GM18519 (cell line): Measurements from ENCODE around the gene TFIP11.

Source experiments
- ATAC-seq: cut with Tn5 transposase; IDR thresholded peaks from one replicate; pipeline ENCODE4 v1.9.1; 2021; ENCODE audit warnings: mild to moderate bottlenecking, moderate library complexity; ENCODE audit not compliant: unreplicated experiment, low FRiP score

Gene TFIP11

DNA sequence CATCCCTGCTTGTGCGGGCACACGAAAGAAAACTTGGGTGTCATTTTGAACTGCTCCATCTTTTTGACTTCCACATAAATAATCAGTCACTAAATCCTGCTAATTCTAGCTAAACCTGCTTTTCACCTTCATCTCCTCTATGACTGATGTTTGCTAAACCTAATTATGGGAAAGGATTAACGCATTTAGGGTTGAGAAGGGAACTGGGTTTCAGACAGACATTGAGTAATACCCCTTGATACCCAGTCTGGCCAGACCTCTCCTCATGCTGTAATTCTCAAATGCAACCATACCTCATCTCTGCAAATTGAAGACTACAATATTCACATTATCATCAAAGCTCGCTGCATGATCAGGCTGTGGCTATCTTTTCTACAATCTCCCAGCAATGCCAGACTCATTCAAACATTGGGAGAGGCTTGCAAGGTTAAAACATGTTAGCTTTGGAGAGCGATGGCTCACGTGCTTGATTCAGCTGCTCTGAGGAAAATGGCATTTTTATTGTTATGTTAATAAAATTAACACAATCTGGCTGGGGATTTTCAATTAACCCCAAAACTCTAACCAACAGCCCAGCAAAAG lies 31.1 kb downstream of the TFIP11 start:
- no peak for ATAC-seq

DNA sequence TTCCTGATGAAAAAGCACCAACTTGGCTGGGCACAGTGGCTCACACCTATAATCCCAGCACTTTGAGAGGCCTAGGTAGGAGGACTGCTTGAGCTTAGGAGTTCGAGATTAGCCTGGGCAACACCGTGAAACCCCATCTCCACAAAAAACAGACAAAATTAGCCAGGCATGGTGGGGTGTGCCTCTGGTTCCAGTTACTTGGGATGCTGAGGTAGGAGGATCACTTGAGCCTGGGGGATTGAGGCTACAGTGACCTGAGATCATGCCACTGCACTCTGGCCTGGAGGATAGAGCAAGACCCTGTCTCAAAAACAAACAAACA lies 31.7 kb downstream of the TFIP11 start:
- no peak for ATAC-seq

DNA sequence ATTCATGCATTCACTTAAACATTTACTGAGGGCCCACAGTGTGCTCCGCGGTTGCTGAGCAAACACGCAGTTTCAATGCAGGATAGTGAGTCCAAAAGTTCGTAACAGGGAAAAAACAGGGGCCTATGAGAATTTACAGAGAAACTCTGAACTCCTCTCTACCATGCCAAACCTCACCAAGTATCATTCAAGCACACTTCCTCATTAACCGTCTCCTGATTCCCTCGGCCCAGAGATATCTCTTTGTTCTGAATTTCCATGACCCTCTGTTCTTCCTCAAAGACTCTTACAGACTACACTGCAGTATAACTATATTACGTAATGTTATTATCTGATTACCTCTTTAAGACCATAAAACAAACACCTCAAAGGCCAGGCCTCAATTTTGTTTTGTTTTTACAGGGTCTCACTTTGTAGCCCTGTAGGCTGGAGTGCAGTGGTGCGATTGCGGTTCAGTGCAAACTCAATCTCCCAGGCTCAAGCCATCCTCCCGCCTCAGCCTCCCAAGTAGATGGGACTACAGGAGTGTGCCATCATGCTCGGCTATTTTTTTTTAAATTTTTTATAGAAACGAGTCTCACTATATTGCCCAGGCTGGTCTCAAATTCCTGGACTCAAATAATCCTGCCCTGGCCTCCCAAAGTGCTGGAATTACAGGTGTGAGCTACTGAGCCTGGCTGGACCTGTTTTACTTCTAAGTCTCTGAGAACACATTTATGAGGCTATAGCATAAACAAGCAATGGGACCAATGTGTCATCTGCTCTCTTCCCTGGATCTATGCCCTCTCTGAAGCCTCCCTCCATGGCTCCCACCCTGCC lies 32.3 kb downstream of the TFIP11 start:
- ATAC-seq, result no peak

DNA sequence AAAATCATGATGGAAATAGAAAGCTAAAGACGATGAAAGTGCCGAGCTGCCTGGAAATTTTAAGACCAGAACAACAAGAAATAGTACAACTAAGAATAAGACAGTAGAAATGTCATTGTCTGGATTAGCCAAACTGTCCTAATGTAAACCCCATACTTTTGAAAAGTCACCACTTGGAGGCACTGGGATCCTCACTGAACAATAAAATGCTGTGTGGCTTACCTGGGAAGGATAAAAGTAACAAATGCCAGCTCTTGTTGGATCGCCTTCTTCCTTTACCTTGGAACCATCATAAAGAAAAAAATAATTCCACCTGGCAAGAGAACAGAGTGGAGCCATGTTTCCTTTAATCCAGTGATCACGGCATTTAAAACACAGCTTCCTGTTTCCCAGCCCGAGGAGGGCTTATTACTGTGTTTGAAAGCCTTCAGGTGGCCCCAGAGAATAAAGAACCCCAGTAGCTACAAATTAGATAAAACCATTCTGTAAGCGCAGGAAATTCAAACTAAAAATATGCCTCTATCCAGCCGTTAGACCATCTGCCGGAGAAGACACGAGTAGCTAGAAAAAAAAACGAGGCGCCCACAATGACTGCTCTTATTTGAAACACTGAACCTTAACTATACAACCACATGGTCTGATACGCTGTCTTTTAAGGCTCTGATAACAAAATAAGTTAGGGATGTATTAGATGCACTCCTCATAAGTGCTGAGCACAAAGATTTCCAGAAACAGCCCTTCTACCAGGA lies 33.1 kb downstream of the TFIP11 start:
- no peak for ATAC-seq

DNA sequence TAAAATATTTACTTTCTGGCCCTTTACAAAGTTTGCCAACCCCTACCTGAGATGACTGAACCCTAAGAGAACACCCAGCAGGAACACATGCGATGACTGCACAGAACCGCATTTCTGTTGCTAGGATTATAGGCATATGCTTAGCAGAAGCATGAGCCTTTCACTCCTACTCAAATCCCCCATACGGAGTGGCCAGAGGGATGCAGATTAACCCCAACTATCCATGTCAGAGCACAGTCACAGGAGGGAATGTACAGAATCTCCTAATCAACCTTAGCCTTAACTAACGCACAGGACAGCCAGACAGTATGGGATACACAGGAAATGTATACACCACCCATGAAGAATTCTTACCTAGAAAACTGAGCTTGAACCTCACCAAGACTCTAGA lies 34.9 kb downstream of the TFIP11 start:
- ATAC-seq, result no peak

DNA sequence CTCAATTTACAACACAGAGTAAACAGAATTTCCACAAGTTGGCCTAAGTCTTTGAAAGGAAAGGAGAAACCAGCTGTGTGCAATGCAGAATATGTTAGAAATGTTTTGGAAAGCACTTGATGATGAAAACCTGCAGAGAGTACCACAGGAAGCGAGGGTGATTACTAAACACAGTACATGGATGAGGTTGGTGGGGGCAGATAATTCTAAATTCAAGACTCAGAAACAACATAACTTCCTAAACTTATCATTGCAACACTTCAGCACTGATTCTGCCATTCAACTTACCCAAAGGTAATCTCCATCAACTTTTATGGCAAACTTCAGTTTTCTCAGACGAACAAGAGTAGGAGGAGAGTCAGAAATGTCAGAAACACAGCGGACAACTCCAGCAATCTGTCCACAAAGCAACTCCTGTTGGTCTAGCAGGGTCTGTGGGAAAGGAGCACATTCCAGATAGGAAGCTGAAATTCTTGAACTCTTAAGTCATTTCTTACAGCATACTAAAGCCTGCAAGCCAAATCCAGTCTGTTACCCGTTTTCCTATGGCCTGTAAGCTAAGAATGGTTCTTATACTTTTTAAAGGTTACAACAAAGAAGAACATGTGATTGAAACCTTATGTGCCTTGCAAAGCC lies 35.5 kb downstream of the TFIP11 start:
- ATAC-seq, result no peak

DNA sequence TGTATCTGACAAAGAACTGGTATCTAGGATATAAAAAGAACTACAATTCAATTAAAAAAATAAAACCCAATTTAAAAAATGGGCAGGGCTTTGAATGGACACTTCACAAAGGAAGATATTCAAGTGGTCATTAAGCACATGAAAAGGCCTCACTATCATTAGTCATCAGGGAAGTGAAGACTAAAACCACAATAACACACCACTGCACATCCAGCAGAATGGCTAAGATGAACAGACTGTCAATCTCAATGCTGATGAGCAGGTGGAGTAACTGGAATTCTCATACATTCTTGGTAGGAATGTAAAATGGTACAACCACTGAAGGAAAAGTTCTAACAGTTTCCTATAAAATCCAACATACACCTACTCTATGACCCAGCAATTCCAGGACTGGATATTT lies 37.6 kb downstream of the TFIP11 start:
- no peak for ATAC-seq

DNA sequence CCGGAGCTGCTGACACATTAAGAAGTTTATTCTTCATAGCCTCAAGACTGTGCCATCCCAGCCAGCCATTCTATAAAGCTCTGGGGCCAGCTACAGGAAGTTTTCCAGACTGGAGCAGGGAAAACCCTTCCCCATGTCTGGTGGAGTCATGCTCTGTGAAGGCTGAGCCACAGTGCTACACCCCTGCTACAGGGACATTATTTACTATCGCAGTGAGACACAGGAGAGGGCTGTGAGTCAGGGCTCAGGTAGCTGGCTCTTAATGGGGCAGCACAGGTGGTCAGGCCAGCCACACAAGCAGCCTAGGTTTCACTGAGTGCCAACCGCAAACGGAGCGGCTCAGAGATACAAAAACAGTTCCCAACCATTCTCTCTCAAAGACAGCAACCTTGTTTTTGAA lies 40.8 kb downstream of the TFIP11 start:
- ATAC-seq, result no peak

DNA sequence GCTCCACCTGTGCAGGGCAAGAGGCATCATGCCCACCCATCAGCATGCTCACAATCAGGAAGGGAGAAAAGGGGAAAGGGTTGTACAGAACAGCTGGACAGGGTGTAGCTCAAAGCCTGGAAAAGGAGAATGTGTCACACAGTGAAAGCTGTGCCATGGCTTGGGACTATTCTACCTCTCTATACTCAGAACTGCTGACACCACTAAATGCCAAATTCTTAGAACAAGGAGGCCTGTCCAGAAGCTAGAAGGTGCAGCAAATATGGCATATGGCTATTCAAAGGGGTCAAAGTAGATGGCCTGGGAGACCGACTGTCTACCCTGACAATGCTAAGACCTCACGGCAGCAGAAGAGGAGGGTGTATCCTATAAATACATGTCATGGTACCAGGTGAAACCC lies 41.5 kb downstream of the TFIP11 start:
- ATAC-seq, result no peak

DNA sequence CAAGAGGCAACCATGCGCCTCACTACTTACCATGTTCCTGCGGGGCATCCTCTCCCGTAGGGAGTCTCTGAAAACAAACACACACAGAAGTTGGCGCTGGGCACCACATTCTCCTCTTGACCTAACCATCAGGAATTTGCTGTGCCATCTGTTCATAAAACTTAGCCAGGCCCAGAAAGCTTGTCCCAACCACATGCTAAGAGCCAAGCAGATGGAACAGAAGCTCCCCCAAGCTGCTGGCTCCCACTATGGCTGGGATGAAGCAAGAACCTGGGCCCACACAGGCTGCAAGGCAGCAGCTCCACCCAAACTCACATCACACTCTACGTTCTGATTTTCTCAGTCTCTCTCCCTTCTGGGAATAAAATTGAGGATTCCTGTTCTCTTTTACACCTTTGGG lies 46.1 kb downstream of the TFIP11 start:
- ATAC-seq, result no peak

DNA sequence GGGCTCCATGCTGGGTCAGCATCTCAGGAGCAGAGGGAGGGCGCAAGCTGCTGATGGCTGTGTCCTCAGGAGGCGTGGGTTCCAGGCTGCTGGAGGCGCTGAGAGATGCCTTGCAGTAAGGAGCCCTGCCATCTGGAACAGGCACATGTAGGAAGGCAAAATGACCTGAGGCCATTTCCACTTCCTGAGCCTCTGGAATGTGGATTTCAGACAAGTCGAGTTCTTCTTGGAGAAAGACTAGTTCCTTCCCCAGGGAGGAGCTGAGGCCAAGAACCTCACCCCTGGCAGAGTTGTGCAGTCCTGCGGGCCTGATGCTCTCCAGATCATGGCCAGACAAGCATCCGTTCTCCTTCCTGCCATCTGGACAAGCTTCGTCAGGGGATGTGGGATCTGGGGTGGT lies 48.0 kb downstream of the TFIP11 start:
- no peak for ATAC-seq

DNA sequence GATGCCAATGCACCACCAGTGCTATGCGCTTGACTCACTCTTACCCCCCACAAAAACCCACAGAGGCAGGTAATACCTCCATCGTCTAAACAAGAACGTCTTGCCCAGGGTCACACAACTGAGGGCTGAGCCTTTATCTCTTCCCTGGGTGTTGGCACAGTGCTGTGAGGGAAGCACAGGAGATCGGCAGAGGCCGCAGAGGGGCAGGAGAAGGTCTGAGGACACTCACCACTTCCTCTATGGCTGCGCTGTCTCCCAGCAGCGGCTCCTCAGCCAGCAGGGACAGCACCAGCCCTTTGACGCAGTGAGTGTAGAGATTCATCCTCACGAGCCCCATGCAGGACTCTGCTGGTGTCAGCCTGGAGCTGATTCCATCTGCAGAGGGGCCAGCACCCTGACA lies 48.6 kb downstream of the TFIP11 start:
- no peak for ATAC-seq

DNA sequence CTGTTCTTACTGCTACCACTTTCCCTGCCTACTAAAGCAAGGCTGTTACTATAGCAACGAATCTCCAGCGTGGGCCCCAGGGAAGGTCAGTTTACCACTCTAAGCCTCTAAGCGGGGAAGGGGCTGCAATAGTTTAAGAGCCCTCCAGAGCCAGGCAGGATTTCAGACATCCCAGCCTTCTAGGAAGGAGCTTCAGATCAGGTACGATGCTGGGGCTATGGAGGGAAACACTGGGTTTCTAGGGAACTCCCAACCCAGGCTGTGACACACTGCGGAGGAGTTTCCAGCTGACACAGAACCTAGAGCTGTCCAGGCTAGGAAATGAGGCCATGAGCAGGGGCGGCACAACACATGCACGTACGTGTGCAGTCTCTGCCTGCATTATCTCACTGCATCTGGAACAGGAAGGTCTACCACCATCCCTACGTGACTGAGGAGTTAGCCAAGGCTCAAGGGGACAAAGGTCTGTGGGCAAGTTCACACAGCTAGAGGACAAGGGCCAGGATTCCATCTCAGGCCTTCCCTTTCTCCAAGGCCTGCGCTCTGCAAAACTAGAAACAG lies 49.1 kb downstream of the TFIP11 start:
- ATAC-seq, result no peak

DNA sequence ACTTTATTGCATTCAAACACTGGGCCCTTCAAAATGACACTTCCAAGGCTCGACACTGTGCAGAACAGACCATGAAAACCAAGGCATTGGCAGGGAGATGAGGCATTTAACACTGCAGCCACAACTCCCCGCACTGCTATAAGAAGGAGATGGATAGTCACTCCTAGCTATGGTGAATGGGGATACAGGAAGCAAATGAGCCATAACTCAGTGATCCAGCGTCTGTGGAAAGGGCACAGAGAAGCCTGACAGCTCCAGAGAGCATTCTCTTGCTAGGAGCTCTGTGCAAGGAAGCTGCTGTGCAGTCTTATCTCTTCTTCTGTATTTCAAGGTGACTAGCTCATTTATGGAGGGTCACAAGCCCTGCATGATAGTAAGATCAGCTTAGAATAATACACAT lies 49.6 kb downstream of the TFIP11 start:
- no peak for ATAC-seq

DNA sequence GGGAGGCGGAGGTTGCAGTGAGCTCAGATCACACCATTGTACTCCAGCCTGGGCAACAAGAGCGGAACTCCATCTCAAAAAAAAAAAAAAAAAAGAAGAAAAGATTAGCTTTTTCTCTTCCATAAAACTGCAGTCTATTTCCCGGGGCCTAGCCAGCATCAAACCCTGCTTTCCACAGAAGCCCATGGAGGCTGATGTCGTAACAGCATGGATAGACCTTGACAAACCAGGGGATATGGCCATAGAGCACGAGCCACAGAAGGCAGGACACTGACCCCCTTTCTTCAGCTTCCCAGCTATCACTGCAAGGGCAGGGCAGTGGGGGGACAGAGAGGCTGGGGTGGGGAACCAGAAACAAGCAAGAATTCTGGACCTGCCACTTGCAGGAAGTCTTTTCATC lies 50.2 kb downstream of the TFIP11 start:
- no peak for ATAC-seq

DNA sequence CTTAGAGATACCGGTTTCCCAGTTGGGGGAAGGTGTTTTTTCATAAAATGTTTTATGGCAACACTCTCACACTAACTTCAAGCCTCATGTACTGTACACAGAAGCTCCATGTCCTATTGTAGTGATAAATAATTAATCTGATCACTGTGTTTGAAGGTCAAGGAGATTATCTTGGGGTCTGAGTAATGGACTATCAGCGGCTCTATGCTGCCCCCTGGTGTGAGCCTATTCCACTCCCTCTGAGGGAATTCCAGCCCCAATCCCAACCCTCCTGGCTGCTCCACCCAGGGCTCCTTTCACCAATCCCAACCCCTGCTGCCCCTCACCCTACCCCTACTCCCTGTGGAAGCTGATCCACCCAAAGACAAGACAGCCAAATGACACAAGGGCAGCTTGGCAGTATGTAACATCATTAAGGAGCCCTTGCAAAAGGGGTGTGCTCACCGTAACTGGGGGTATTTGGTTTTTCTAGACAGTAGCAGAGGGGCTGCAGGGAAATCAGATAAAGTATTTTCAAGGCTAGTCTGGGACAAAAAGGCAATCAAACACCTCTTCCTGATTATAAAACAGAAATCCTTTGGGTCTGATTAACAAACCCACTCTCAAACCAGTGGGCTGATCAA lies 51.0 kb downstream of the TFIP11 start:
- no peak for ATAC-seq

DNA sequence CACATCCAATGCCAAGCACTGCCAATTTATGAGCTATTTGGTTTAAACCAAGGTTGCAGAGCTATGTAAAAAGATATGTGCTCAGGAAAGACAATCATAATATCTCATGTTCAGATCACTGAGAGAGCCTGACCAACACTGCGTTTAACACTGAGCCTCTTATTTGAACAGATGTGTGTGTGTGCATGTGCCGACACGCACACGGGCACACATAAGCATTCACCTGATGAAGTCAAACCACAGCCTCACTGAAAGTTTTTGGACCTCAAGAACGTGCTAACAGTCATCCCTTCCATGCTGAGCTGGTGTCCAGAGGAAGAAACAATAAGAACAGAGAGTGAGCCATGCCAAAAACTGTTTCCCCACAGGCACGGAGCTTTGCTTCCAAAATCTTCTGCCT lies 52.1 kb downstream of the TFIP11 start:
- no peak for ATAC-seq

DNA sequence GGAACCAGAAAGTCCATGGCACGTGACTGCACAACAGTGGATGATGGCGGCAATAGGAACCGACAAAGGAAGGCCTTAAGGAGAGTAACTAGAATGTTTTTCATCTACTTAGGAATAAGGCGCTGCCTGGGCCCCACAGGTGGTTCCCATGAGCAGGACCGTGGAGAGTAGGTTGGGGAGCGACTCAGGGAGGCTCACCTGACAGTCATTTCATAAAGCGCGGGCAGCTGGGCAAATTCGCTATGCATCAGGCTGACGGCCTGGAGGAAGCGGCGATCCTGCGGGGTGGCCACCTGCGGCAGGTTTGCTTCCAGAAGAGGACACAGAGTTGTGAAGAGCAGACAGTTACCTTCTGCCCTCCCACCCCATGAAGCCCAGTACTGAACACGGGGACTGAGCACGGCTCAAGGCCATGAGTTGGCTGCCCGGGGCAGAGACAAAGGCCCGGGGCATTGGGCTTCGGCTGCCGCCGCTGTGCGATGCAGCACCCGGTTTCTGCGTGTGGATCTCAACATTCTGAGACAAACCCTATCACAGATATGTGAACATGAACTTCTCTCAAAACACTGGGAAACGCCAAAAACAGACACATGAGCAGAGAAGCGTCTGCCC lies 54.5 kb downstream of the TFIP11 start:
- ATAC-seq, result no peak

DNA sequence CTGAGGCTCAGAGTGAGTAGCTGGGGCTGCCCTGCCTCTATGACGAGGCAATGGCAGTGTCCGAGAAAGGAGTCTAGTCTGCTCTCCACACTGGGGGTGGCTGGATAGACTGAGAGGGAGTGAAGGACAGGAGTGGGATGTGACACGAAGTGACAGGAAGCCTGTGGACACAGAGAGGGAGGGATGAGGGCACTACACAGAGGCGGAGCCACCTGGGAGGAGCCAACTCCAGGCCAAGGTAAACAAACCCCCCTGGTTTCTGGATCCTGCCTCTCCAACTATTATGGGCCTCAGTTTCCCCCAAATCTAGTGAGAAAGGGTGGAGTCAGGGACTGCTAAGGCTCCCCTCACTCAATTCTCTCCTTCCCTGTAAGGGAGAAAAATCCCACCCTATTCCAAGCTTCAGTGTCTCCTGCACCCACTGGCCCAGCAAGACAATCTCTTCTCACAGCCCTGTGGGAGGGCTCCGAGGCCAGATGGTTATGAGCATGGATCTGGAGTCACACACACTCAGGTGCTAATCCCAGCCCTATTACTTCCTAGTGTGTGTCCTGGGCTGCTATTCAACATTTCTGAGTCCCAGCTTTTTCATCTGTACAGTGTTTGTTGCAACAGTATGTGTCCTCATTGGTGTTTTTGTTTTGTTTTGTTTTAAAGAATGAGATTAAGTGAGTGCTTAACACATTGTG lies 58.3 kb downstream of the TFIP11 start:
- no peak for ATAC-seq

DNA sequence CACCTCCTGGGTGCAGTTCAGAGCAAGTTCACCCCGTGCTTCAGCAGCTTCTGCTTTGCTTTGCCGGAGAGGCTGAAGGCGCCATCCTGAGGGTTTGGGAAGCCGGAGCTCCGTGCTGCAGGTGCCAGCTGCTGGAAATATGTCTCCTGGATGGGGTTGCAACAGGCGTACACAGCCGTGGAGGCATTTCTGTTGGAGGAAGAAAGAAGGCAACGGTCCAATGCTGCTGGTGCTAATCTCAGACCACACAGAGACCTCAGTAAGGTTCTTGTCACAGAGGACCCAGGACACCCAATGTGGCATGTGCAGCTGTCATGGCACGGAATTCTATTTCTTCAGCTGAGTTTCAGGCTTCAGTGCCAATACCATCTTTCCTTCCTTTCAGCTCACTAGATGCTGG lies 59.1 kb downstream of the TFIP11 start:
- no peak for ATAC-seq
